Kidney epithelial cell (primary cell): Measurements from ENCODE around the gene EDN1. TPM values are rescaled to one million over a fixed set of nuclear protein-coding genes. Genes with fewer than 3 reads are reported as not detected.

ENCODE experiments used
- DNase-seq: peaks from one replicate; pipeline ENCODE4 v3.0.0-alpha.2; 2010; ENCODE audit warnings: low read depth
- H3K27me3 ChIP-seq: 2 replicates; pipeline ENCODE4 v1.6.0; 2011; ENCODE audit warnings: low read length; ENCODE audit not compliant: control insufficient read depth, insufficient read depth
- H3K36me3 ChIP-seq: 2 replicates; pipeline ENCODE4 v1.5.1; 2011; ENCODE audit warnings: low read length; ENCODE audit not compliant: control insufficient read depth, insufficient read depth
- H3K4me3 ChIP-seq: 2 replicates; pipeline ENCODE4 v1.5.1; 2011; ENCODE audit warnings: low read depth, mild to moderate bottlenecking, control low read depth, low read length
- CTCF ChIP-seq: IDR thresholded peaks from 2 replicates; pipeline ENCODE4 v1.5.1; 2011; ENCODE audit warnings: mild to moderate bottlenecking, moderate library complexity, low read length, control low read depth, inconsistent platforms; ENCODE audit not compliant: insufficient read depth, poor library complexity, severe bottlenecking
- total RNA-seq: library from RNA; depleted of rRNA; stranded (reverse); fragments of >200 nt; gene quantifications from 2 replicates; pipeline ENCODE4 v1.2.3, GENCODE V29; 2015

The EDN1 gene
- total RNA-seq, 1 donor from 2014 or later: 59.8 TPM

GRCh38 chr6:12298017-12298978 lies 8.1 kb downstream of the EDN1 start:
- H3K27me3 ChIP-seq: no peaks in the 10 kb centered on the region
- H3K36me3 ChIP-seq: peaks cover 2% of the 10 kb centered on the region
- no peak overlapping the region for H3K4me3 ChIP-seq
- TF ChIP-seq CTCF: no peak
- no peak for DNase-seq

DNA sequence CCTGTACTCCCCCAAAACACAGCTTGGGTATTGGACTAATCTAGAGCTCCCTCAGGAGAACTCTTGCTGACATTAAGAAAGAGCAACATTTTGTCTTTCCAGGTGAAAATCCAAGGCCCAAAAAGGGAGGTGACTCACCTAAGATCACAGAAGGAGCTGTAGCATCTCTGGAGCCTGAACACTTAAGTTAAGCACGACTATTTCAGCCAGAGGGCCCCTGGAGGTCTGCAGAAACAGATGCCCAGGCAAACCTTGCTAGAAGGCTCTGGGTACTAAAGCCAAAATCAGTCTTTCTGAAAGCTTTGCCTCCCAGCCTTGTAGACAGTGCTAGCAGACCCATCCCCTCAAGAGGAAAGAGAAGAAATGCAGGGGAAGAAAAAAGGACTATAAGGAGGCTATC lies 8.8 kb downstream of the EDN1 start:
- peaks cover 2% of the 10 kb centered on the region for H3K36me3 ChIP-seq

DNA sequence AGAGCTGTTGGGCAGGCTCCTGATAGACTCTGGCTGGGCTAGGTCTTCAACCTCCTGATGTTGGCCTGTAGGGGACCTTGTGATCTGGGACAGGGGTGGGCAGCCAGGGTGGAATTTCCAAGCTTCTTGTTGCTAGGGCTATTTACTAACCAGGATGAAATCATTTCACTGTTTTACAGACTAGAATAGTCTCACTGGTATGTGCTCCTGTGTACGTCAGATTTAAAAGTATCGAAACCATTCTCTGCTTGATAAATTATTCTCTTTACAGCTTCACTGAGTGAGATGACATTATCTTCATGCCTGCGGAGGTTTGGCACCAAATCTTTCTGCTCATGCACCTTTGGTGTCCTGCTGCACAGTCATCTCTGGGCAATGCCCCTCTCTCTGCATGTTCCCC lies 10.9 kb downstream of the EDN1 start:
- no peak for DNase-seq
- TF ChIP-seq CTCF: no peak
- Histone ChIP-seq H3K4me3 (no peak overlapping the region), H3K27me3 (no peaks in the 10 kb centered on the region), H3K36me3 (peaks cover 1% of the 10 kb centered on the region)

More for the DNA sequence above, 8.8 kb downstream of the EDN1 start:
- no peak overlapping the region for H3K4me3 ChIP-seq
- DNase-seq: no peak
- H3K27me3 ChIP-seq: no peaks in the 10 kb centered on the region
- TF ChIP-seq CTCF: no peak

DNA sequence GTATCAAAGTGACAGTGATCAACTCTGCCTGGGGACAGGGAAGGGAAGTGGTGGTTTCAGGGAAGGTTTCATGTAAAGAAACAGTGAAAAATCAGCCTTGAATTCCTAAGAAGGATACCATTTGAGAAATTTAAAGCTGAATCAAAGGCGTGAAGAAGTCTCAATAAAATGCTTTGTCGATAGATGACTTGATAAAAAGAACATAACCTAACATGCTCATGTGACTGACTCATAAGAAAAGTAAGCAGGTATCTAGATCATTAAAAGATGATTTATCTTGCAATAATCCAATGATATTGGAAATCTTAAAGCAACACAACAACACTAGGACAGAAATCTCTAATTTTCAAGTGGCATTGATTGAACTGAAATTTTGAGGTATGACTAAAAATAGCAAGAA lies 14.3 kb downstream of the EDN1 start:
- TF ChIP-seq CTCF: no peak
- no peaks in the 10 kb centered on the region for H3K27me3 ChIP-seq
- no peaks in the 10 kb centered on the region for H3K36me3 ChIP-seq
- DNase-seq: no peak
- no peak overlapping the region for H3K4me3 ChIP-seq

GRCh38 chr6:12309070-12309469 lies 18.9 kb downstream of the EDN1 start:
- TF ChIP-seq CTCF: no peak
- Histone ChIP-seq H3K4me3 (no peak overlapping the region), H3K36me3 (no peaks in the 10 kb centered on the region), H3K27me3 (no peaks in the 10 kb centered on the region)
- DNase-seq: no peak
